K562 (cell line): ENCODE data around the gene PSMB10. TPM values are rescaled to one million over a fixed set of nuclear protein-coding genes. Genes with fewer than 3 reads are reported as not detected.

Experiments used
- ATAC-seq: fragments of 200-7000 bp; cut with Tn5 transposase; 3 replicates; pipeline ENCODE4 v1.9.1; 2020; ENCODE audit warnings: moderate library complexity
- BruUV-seq: library from RNA; stranded (reverse); fragments of 400-500 nt; replicated peaks from 2 replicates; lab custom pipeline; 2021; lab: Mats Ljungman, UMichigan
- CTCF ChIA-PET: fragments of 300-600 bp; formaldehyde crosslinking; extraction: SDS; loops from one replicate; lab custom pipeline; 2021; ENCODE audit warnings: low intra/inter-chr PET ratio; lab: Yijun Ruan, JAX
- POLR2A ChIA-PET: fragments of 300-600, 350-650 bp; sonication (Branson Sonifier 250); formaldehyde crosslinking; extraction: SDS; loops from one replicate; lab custom pipeline; 2021; ENCODE audit warnings: antibody characterized with exemption, inconsistent platforms; lab: Yijun Ruan, JAX
- DNase-seq, 4 experiments: peaks; one replicate each; pipeline versions ENCODE4 v3.0.0 to v3.0.0-alpha.2; 2011 to 2018; ENCODE audit warnings: low spot score in 3 of 4, mixed read lengths in 3 of 4; ENCODE audit errors: extremely low read depth in 1 of 4
- FAIRE-seq: peaks from 2 replicates; lab custom pipeline; 2011; peaks lifted over from hg19 to GRCh38; lab: Jason Lieb, UNC
- H2AFZ ChIP-seq: 2 replicates; pipeline ENCODE4 v1.6.0; 2011; ENCODE audit warnings: low read depth, low read length, control low read depth, inconsistent platforms
- H3K27ac ChIP-seq: fragments of 200-600 bp; 3 replicates; pipeline ENCODE4 v1.8.0; 2011; ENCODE audit warnings: low read depth, mild to moderate bottlenecking, control low read depth, inconsistent platforms, low read length, moderate library complexity, mixed read lengths; ENCODE audit errors: extremely low read depth
- H3K27me3 ChIP-seq, 2 experiments: fragments of 300-600 bp in 1 of 2; 2 replicates in 1 of 2; 3 replicates in 1 of 2; pipeline versions ENCODE4 v1.6.0 to v1.8.0; 2011; ENCODE audit warnings: inconsistent platforms in 2 of 2, low read length in 2 of 2, mild to moderate bottlenecking in 1 of 2, mixed read lengths in 1 of 2, moderate library complexity in 1 of 2; ENCODE audit not compliant: control insufficient read depth in 2 of 2, insufficient read depth in 2 of 2
- H3K36me3 ChIP-seq: fragments of 300-600 bp; 3 replicates; pipeline ENCODE4 v1.8.0; 2011; ENCODE audit warnings: mild to moderate bottlenecking, low read length, inconsistent platforms; ENCODE audit not compliant: control insufficient read depth, insufficient read depth
- H3K4me1 ChIP-seq, 2 experiments: fragments of 200-600 bp in 1 of 2; replicated peaks in 1 of 2; 2 replicates in 1 of 2; 3 replicates in 1 of 2; pipeline versions ENCODE4 v1.5.1 to v1.8.0; 2011; ENCODE audit warnings: inconsistent platforms in 2 of 2, low read length in 2 of 2, mild to moderate bottlenecking in 1 of 2, mixed read lengths in 1 of 2, moderate library complexity in 1 of 2; ENCODE audit not compliant: control insufficient read depth in 2 of 2, insufficient read depth in 2 of 2
- H3K4me2 ChIP-seq: 2 replicates; pipeline ENCODE4 v1.6.1; 2011; ENCODE audit warnings: low read length, control low read depth, inconsistent platforms, mixed read lengths; ENCODE audit not compliant: insufficient read depth
- H3K4me3 ChIP-seq: fragments of 200-600 bp; sonication (generic), shearing (Covaris generic); 2 replicates; pipeline ENCODE4 v1.5.1; 2016; ENCODE audit warnings: control low read depth, inconsistent platforms
- H3K79me2 ChIP-seq: fragments of 200-600 bp; 3 replicates; pipeline ENCODE4 v1.8.0; 2011; ENCODE audit warnings: low read length, inconsistent platforms; ENCODE audit not compliant: control insufficient read depth, insufficient read depth
- H3K9ac ChIP-seq, 2 experiments: 2 replicates each; pipeline versions ENCODE4 v1.6.0 to v1.6.1; 2011; ENCODE audit warnings: low read depth in 2 of 2, low read length in 2 of 2, control low read depth in 1 of 2, inconsistent platforms in 1 of 2, mild to moderate bottlenecking in 1 of 2, mixed read lengths in 1 of 2; ENCODE audit not compliant: insufficient read depth in 1 of 2
- H3K9me1 ChIP-seq: one replicate; pipeline ENCODE4 v1.6.0; 2011; ENCODE audit warnings: inconsistent platforms, mild to moderate bottlenecking, low read length, moderate library complexity; ENCODE audit not compliant: control insufficient read depth, insufficient read depth
- H3K9me3 ChIP-seq: replicated peaks from 2 replicates; pipeline ENCODE4 v1.5.1; 2011; ENCODE audit warnings: low read depth, low read length, inconsistent platforms; ENCODE audit not compliant: control insufficient read depth, insufficient read depth
- H4K20me1 ChIP-seq: replicated peaks from 2 replicates; pipeline ENCODE4 v1.6.1; 2011; ENCODE audit warnings: low read length, inconsistent platforms, mixed read lengths; ENCODE audit not compliant: control insufficient read depth, insufficient read depth
- POLR2G ChIP-seq: fragments of 200-400 bp; formaldehyde crosslinking; IDR thresholded peaks from 2 replicates; pipeline ENCODE4 v1.6.1; 2017; ENCODE audit warnings: low read depth, mild to moderate bottlenecking, antibody characterized with exemption, low read length, moderate library complexity
- POU5F1 ChIP-seq: fragments of 150-350 bp; IDR thresholded peaks from 2 replicates; pipeline ENCODE4 v1.6.1; 2014; ENCODE audit warnings: borderline replicate concordance, low read length, low read depth, mild to moderate bottlenecking; ENCODE audit not compliant: partially characterized antibody
- ZNF143 ChIP-seq: sonication (generic); formaldehyde crosslinking; IDR thresholded peaks from 2 replicates; pipeline ENCODE4 v1.9.0; 2022; ENCODE audit warnings: mild to moderate bottlenecking, missing genetic modification reagents
- ZNF174 ChIP-seq: fragments of 250-450 bp; sonication (Bioruptor Pico); IDR thresholded peaks from 2 replicates; pipeline ENCODE4 v1.4.0; 2020; ENCODE audit warnings: mild to moderate bottlenecking
- WGBS: fragments of 100-300 bp; shearing (Covaris generic); methylation state at CpG from one replicate; pipeline ENCODE4 v1.1.6; 2016; ENCODE audit warnings: low coverage, mixed read lengths; ENCODE audit not compliant: insufficient coverage; ENCODE audit errors: missing lambda C conversion rate; 5-methylcytosine and 5-hydroxymethylcytosine counted together
- in situ Hi-C: fragments of 300-500 bp; cut with MboI; formaldehyde crosslinking; loops from 4 replicates; pipeline ENCODE4 v1.15.0; 2018; ENCODE audit warnings: inconsistent platforms, mixed read lengths
- intact Hi-C: fragments of 100-400 bp; cut with micrococcal nuclease; formaldehyde crosslinking; loops from 2 replicates; pipeline ENCODE4 v1.14.2; 2022
- polyA plus RNA-seq, 8 experiments: library from polyadenylated mRNA; depleted of rRNA in 4 of 8; stranded (reverse) in 5 of 8; unstranded in 3 of 8; fragments of >200 nt; fragmentation: Nextera tagmentation in 2 of 8; fragmentation: Illumina TruSeq in 1 of 8; extraction: Ambion mirVana in 2 of 8; extraction: Trizol in 1 of 8; gene quantifications; 2 replicates each; pipeline versions ENCODE4 v1.2.1 to v1.2.3, GENCODE V29; 2011 to 2014; ENCODE audit warnings: inconsistent platforms in 1 of 8, missing spikeins in 1 of 8
- total RNA-seq, 7 experiments: library from RNA; depleted of rRNA in 6 of 7; stranded (reverse); fragments of >200 nt in 6 of 7; fragmentation: Illumina TruSeq in 2 of 7; extraction: Trizol in 2 of 7; gene quantifications; 2 replicates each; pipeline versions ENCODE4 v1.2.1 to v1.2.3, GENCODE V29; 2011 to 2021; ENCODE audit warnings: low replicate concordance in 1 of 7

Gene PSMB10
- total and polyA plus RNA-seq, 9 of the 15 experiments (the other 6 are each of a cell fraction or from before 2014, with no cell fraction given), result 11.7 to 105 (median 51.0) TPM

- Histone ChIP-seq H3K27ac (no peak overlapping the region), H2AFZ (no peak overlapping the region), H3K9me3 (no peaks in the 10 kb centered on the region), H3K4me1 (peaks cover 4 to 34% of the 10 kb centered on the region in 2 experiments), H3K79me2 (no peaks in the 10 kb centered on the region), H4K20me1 (peaks cover 18% of the 10 kb centered on the region), H3K27me3 (no peaks in the 10 kb centered on the region), H3K36me3 (peaks cover 16% of the 10 kb centered on the region; the same call in 2 of the 3 replicates)
- no TSS peak for BruUV-seq
- WGBS, result 78% methylated on average over 22 of the region's 22 CpGs
- ATAC-seq, result peak; percentile 12; the same call in 2 of the 3 replicates
- ChIA-PET CTCF (interaction anchor here (0.6 to 3.8 kb wide), 8 partner anchors 44 to 406 kb away, joined by 3 to 35 read pairs (median 7); partner anchors contain the start of gene NRN1L), POLR2A (interaction anchor here (0.6 to 1.0 kb wide), 2 partner anchors 33 to 257 kb away, joined by 3 read pairs; no protein-coding TSS in a partner anchor)
- in situ Hi-C loops, result loop anchor here (5.0 to 10.0 kb wide), 3 partner anchors 110 to 403 kb away; partner anchors contain the start of genes C16orf86, ENKD1 and RIPOR1
- no peak for TF ChIP-seq ZNF174 (CRISPR knock-in tag)
- TF ChIP-seq POU5F1, result no peak
- no peak for TF ChIP-seq ZNF143 (CRISPR knock-in tag)
- TF ChIP-seq POLR2G, result 0 out of 2 replicates have a peak, but pooled peaks have one; percentile 46
- TF ChIP-seq, all 486 proteins: peak for 1
- FAIRE-seq, result no peak
- Histone ChIP-seq H3K4me3 (no peak overlapping the region), H3K4me2 (no peak overlapping the region), H3K9me1 (no peaks in the 10 kb centered on the region), H3K9ac (peak overlapping the region in 1 of 2 experiments; percentile 29; a peak in 1 of 4 replicates)
- no peak for DNase-seq
- intact Hi-C loops, result no loop called here
These were observed 9.3 kb downstream of the PSMB10 start for GRCh38 chr16:67927131-67927941.
